Gastroesophageal sphincter (tissue), 3 donors: ENCODE results near the gene SOX12.

ENCODE experiments used
- CTCF ChIP-seq, 4 experiments: fragments of 200-600 bp in 2 of 4; fragments of 450-650 bp in 2 of 4; sonication (generic) in 1 of 4; IDR thresholded peaks; one replicate each; pipeline ENCODE4 v1.5.1; 2017 to 2019; ENCODE audit warnings: antibody characterized with exemption in 4 of 4, mild to moderate bottlenecking in 2 of 4, moderate library complexity in 2 of 4
- EP300 ChIP-seq: sonication (generic); formaldehyde crosslinking; IDR thresholded peaks from one replicate; pipeline ENCODE4 v1.6.1; 2017; ENCODE audit warnings: antibody characterized with exemption, mild to moderate bottlenecking
- POLR2A ChIP-seq, 2 donors: fragments of 450-650 bp; IDR thresholded peaks; one replicate each; pipeline ENCODE4 v1.6.1; 2017; ENCODE audit warnings: antibody characterized with exemption in 2 of 2, mild to moderate bottlenecking in 2 of 2, moderate library complexity in 1 of 2
- POLR2AphosphoS5 ChIP-seq: sonication (generic); formaldehyde crosslinking; IDR thresholded peaks from one replicate; pipeline ENCODE4 v1.6.1; 2017; ENCODE audit warnings: antibody characterized with exemption

- TF ChIP-seq CTCF (IDR thresholded peaks at IDR 0.05): no peak
- TF ChIP-seq POLR2A (IDR thresholded peaks at IDR 0.05): no peak
- no peak for TF ChIP-seq EP300
- TF ChIP-seq POLR2AphosphoS5: no peak
These were observed 23.2 kb upstream of the SOX12 start for GRCh38 chr20:301886-302848.
